ENCODE data around the gene CWC27. TPM values are rescaled to one million over a fixed set of nuclear protein-coding genes. Genes with fewer than 3 reads are reported as not detected.

CWC27 gene
- total RNA-seq, 2 experiments from 2014 or later: 20.5 to 23.5 TPM

Other genes starting within 250 kb of the CWC27 start
- gene SHISAL2B, start 78.4 kb upstream of the CWC27 start, total RNA-seq: not detected
- 10 to 100 TPM; 28.1 to 30.0 TPM for gene SREK1IP1, start 239 bp upstream of the CWC27 start, total RNA-seq

All from activated CD4-positive, alpha-beta memory T cell treated with anti-CD3 and anti-CD28 coated beads, Interleukin-2, amount 10 ng/mL, durations not matched to agents 7 days and 5 days (primary cell).